B cell (primary cell): ENCODE data around the gene CLECL1.

Experiments
- EZH2 ChIP-seq: IDR thresholded peaks from 2 replicates; pipeline ENCODE4 v1.6.1; 2012; ENCODE audit warnings: borderline replicate concordance, low read depth, mild to moderate bottlenecking, moderate library complexity, low read length; ENCODE audit not compliant: insufficient read depth, poor library complexity, severe bottlenecking
- TF ChIP-seq, protein P1 (sequence below): fragments of 200-600 bp; IDR thresholded peaks from one replicate; pipeline ENCODE4 v1.8.0; 2022; ENCODE audit warnings: antibody characterized with exemption, mild to moderate bottlenecking

DNA sequence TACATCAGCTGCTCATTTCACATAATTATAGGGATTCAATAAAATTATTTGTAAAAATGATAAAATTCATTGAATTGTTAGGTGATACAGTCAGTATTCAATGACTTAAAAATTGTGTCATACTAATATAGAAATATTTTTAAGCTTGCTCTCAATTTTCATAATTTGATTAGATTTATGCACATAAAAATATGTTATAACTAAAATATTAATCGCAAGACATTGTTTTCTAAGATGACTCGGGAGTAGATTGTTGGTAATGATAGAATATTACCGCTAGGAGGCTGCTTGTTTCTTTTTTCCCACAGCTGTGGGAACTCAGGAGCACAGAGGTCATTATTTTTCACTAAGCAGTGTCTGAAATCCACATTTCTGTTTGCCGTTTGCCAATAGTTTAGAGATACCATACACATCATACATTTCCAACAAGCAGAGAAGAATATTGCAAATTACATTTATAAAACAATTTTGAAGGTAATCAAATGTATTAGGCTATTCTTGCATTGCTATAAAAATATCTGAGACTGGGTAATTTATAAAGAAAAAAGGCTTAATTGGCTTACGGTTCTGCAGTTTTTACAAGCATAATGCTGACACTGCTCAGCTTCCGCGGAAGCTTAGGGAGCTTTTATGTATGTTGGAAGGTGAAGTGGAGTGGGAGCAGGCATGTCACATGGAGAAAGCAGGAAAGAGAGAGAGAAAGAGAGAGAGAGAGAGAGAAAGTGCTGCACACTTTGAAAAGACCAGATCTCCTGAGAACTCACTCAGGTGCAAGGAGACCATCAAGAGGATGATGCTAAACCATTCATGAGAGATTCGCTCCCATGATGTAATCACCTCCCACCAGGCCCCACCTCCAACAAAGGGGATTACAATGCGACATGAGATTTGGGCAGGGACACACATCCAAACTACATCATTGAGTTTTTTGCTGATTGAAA is 18.6 kb upstream of the CLECL1 start:
- TF ChIP-seq, protein P1, sequence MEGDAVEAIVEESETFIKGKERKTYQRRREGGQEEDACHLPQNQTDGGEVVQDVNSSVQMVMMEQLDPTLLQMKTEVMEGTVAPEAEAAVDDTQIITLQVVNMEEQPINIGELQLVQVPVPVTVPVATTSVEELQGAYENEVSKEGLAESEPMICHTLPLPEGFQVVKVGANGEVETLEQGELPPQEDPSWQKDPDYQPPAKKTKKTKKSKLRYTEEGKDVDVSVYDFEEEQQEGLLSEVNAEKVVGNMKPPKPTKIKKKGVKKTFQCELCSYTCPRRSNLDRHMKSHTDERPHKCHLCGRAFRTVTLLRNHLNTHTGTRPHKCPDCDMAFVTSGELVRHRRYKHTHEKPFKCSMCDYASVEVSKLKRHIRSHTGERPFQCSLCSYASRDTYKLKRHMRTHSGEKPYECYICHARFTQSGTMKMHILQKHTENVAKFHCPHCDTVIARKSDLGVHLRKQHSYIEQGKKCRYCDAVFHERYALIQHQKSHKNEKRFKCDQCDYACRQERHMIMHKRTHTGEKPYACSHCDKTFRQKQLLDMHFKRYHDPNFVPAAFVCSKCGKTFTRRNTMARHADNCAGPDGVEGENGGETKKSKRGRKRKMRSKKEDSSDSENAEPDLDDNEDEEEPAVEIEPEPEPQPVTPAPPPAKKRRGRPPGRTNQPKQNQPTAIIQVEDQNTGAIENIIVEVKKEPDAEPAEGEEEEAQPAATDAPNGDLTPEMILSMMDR, result peak; percentile 25
- no peak for TF ChIP-seq EZH2
